IPS DF 4.7 (cell line): ENCODE data around the gene NME9.

ENCODE experiments used
- DNase-seq: peaks from one replicate; pipeline ENCODE4 v3.0.0-alpha.2; 2013; ENCODE audit warnings: low spot score; ENCODE audit errors: extremely low read depth

The NME9 gene

DNA sequence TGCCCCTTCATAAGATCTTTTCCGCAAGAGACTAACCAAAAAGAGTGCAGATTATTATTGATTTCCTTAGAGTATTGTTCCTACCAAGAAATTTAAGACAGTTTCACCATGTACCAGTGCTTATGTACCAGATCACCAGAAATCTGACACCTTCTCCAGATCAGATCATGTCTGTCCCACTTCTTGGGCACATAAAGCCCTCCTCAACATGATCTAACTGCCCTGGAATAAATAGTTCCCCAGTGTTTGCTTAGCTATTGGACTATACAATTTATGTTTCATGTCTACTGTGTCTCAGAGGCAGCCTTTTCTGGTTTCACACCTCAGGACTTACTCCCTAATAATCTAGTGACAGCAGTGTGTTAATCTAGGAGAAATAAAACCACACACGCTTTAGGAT is 46.8 kb downstream of the NME9 start:
- no peak for DNase-seq

DNA sequence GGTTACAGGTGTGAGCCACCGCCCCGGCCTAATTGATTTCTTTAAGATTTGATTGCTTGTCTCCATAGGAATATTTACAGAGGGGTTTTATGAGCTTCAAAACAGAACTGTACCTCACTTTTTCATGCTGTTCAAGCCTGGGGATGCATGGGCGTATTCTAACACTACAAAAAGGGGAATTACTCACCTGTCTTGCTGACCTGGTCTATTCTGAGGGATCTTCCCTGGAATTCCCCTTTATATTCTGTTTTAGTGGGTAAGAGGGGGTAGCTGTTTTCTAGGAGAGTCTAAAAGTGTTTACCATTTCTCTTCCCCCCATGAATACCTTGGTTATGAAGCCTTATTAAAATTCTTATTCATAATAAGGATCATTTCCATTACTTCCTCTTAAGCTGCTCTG is 48.1 kb downstream of the NME9 start:
- no peak for DNase-seq

DNA sequence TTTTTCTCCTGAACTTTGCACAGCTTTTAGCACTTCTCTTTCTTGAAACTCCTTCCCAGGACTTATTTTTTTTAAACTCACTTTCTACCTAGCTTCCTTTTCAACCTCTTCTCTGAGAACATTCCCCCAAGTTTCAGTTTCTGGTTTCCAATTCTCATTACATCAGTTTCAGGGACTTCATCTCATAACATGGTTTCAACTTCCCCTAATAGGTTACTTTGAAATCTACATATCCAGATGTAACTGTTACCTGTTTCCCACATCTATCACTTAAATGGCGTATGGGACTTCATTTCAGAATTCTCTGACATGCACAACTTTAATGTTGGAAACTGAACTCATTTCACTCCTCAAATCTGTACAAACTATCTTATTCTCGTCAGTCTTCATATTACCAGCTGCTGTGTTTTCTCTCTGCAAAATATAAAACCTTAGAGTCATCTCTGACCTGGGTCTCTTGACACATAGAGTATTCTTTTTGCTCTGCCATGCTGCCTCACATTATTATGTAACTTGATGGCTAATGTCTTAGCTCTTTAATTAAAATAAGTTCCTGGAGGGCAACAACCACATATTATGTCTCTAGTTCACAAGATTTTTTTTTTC is 58.4 kb downstream of the NME9 start:
- DNase-seq = no peak

DNA sequence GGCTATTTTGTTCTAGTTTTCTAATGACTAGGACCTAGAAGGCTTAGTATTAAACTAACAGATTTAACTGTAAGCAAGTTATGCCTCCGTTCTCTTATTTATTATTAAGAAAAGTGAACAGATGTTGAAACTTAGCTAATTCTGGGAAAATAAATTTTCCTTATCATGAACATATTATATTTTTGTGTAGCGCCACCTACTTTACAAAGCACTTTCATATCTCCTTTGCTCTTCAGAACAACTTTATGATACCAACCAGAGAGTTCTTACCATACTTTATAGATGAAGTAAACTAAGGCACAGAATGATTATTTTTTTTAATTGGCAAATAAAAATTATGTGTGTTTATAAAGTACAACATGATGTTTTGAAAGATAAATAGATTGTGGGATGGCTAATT is 59.4 kb downstream of the NME9 start:
- no peak for DNase-seq

DNA sequence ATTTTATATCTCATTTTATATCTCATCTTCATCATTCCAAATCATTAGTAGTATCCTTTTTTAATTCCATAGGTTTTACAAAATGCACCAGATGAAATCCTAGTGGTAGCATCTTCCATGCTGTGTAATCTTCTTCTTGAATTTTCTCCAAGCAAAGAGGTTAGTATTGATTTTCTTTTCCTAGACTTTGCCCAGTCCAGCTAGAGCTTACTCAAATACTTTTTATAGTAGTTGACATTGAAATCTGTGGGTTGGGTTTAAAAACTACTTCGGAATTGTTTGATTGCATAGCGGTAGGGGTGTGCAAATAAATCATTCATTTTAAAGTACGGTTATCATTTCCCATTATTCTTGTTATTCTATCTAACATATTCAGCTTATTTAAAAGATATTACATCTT is 62.6 kb downstream of the NME9 start:
- DNase-seq = no peak

DNA sequence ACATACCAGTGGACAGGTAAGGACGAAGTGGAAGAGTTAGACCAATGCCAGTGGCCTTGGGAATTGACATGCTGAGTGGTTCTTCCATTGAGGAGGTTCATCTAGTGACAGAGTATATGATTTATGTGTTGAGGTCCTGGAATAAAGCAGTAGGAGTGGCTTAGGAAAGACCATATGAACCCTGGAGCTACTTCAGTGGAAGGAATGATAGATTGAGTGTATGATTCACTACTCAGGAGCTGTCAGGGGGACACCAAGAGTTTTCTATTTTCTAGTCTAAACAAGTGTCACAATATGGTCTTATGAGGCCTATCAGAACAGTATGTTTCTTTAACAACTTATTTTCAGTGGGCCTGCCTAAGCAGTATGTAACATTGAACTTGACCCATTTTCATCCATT is 63.9 kb downstream of the NME9 start:
- DNase-seq = no peak

DNA sequence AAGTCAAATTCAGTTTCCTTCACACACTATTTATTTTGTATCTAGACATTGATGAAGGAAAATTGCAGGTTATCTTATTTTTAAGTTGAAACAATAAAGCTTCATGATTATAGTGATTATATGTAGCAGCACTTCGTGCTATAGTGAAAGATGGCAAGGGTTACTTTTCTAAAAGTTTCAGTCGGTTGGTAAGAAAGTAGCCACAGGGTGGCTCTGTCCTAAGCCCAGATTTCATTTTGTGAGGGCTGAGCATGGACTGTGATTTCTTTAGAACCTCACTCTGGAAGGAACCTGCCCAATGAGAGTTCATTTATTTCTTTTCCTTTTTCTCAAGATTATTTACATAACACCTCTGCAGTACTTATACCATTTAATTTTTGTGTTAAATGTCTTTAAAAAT is 66.5 kb downstream of the NME9 start:
- no peak for DNase-seq

DNA sequence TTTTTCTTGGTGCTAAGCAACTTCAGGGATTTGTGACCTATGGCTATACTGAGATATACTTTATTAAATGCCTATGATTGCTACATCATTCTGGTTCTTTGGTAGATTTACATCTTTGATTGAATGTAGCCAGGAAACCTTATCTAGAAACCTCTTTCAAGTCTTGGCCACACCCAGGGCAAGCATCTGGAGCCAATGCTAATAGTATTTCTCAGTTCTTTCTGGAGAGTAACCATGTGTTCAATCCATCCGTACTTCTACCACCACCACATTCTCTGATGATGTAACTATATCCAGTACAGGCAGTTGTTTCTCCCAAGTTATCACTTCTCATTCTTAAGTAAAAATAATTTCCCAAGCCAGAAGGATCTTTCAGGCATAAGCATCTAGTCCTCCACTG is 69.0 kb downstream of the NME9 start:
- no peak for DNase-seq

DNA sequence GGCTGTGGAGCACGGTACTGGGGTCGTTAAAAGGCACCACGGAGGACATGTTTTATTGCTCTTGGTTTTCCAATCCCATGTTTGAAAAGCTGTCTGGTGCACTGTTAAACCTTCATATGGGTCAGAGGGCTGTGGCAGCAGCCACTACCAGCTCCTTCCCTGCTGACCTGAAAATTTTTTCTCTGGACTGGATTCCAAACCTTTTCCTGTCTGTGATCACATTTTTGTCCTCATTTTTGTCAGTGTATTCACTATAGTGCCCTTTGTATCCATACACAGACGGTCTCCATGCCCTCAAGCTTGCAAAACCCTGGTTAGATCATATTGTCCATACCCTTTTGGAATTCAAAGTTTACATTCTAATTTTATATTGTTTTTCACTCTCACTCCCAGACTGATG is 70.5 kb downstream of the NME9 start:
- no peak for DNase-seq

DNA sequence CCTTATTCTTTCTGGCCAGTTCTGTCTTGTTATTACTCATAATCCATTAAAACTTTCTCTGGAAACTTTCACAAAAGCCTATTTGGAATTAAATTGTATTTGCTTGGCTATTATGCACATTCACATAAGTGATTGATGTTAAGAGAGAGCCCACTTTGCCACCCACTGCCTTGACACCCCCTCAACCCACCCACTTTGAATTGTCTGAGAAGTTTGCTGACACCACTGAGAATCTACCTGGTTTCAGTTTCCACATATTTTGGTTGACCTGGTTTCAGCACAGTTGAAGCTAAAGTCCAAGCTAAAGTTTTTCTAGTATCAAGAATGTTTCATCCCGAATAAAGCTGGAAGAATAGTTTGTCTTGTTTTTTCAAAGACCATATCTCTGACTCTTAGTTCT is 71.7 kb downstream of the NME9 start:
- DNase-seq = no peak

DNA sequence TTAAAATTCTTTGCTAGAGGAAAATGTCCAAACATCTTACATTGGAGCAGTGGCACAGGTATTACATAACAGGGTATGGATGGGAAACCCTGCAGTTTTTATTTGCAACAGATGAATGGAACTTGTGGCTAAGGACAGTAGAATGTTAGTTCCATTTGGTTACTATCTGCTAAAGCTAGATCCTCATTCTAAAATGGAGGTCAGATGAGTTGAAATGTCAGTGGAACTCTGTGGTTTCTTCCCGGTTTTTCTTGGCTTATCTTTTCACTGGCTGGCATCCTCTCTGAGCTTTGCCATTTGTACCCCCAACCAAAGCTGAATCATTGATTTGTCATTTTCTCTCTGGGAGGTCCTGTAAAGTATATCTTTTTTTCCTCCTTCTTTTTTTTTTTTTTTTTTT is 73.6 kb downstream of the NME9 start:
- no peak for DNase-seq

DNA sequence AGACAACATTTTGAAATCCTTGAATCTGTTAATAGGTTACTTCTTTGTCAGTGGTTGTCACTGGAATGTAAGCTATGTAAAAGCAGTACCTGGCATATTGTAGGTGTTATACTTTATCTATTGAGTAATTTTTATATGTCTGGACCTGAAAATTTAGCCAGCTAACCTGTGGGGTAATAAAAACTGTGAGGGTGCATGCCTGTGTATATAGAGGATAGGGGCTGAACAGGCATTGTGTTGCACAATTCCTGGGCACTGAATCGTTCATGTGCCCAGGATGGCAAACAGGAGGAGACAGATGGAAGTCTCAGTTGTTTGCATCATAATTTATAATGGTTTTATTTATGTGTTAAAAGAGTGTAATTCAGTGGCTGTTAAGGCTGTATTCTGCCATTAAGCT is 75.4 kb downstream of the NME9 start:
- no peak for DNase-seq

DNA sequence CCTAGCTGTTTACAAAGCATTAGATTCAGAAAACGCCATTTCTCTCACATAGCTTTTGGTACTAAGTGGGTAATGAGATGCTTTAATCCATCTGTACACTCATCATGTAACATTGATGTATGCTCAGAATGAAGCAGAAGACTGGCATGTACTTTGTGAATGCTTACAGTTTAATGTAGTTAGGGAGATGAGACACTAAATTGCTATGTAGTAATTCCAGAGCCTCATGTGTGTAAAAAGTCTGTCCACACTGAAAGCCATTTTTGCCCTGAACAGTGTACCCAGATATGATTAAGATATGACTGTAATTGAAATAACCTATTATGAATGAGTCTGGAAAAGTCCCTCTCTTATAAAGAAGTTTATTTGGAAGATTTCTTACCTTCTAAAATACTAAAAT is 76.0 kb downstream of the NME9 start:
- DNase-seq = no peak
